GM18508 (cell line): ENCODE measurements around the gene SPATS1.

Experiments used
- ATAC-seq: cut with Tn5 transposase; IDR thresholded peaks from one replicate; pipeline ENCODE4 v1.9.1; 2021; ENCODE audit warnings: moderate number of reproducible peaks; ENCODE audit not compliant: insufficient read depth, unreplicated experiment

Gene SPATS1

DNA sequence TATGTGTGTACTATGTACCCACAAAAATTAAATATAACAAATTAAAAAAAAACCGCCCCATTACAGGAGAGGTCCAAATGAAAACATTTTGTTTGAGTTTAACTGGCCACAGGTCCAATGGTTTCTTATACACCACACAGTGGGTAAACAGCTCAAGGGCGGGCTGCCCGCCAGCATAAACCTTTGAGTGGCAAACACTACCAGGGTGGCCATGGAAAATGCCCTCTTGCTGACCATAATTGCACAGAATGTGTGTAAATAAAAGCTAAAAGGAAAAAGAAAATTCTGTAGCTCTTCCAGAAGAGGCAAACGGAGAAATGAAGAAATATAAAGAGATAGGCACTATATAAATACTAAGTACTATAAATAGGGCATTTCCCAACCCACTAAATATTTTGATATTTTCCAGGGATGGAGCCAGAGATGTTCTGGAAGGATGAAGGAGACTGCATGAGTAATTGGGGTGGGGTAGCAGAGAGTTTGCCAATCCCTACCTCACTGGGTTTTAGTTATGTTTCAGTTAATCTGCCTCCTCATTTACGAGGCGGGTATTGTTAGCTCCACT, 44.0 kb downstream of the SPATS1 start:
- ATAC-seq = no peak

DNA sequence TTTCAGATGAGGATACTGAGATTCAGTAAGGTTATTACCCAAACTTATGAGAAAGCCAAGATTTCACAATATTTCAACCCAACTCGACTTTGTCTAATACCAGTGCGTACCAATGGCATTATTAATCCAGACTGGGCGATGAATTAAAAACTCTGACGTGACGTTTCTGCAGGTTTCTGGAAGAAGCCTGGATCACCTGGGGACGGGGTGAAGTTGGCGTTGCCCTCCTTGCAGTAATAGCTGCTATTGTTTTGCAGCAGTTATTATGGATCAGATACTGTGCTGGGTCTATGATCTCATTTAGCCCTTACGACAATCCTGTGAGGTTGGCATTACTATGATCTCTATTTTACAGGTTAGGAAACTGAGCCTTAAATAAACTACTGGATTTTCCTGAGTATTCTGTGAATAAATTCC, 44.5 kb downstream of the SPATS1 start:
- peak; percentile 19 for ATAC-seq

DNA sequence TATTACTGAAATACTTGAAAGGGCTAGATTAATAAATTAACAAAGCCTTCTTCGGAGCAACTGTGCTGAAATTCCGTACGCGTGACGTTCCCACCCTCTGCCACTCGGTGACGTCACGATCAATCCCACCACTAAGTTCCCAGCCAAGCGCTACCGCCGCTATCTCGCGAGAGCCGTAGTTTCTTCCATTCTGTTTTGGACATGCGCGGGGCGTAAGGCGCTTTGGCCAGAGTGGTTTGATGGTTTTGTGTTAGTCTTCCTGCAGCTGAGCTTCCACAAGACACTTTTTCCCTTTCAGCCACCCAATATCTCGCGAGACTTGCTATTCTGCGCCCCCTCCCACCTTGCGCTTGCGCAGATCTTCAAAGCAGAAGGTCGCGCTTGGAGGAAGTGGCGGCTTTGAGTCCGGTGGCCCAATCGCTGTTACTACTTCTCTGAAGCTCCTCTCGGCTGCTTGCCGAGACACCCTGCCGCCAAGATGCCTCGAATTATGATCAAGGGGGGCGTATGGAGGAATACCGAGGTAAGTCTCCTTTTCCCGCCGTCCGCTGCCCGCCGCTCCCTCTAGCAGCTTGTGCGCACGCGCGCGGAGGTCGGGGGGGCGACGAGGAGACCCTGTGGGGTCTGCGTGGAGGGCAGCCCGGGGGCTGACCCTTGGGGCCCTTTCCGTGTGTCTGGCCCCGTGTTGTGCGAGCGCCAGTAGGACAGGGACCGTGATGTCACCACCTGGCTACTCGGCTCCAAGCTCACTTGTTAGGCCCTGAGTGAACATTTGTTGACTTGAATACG, 45.1 kb downstream of the SPATS1 start, which contains the start of gene CDC5L:
TSS of gene CDC5L (plus strand) at position 361 of the 789 bp plus-strand sequence. CDS start at position 479, 118 bp downstream.
- ATAC-seq = peak; percentile 51

DNA sequence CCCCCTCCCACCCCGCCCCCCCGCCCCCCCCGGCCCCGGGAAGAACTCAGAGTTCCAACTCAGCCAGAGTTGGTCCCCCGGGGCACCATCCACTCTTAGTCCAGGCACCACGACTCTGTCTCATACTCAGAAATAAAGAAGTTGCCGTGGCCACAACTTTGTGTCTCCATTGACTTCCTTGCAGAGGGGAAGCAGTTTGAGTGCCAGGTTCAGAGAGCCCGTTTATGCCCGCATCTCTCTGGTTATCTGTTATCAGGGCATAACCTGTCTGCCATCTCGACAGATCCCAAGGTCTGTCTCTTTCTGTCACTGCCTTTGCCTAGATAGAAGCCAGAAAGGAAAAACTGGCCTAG, 45.7 kb downstream of the SPATS1 start:
- ATAC-seq = no peak

DNA sequence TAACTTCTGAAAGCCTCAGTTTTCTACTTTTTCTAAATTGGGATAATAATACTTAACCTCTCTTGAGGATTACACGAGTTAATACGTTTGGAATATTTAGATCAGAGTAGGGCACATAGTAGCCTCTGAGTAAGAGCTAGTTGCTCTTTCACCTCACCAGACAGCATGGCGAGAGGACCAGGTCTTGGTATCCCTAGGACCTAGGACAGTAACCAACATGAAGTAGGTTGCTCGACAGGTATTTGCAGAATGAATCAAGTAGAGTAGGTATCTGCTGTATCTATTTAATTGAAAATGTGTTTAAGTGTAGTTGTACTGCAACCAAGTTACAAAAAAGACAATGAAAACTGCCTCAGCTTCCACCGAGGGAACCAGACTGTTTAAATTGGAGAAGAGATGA, 46.4 kb downstream of the SPATS1 start:
- ATAC-seq = no peak

DNA sequence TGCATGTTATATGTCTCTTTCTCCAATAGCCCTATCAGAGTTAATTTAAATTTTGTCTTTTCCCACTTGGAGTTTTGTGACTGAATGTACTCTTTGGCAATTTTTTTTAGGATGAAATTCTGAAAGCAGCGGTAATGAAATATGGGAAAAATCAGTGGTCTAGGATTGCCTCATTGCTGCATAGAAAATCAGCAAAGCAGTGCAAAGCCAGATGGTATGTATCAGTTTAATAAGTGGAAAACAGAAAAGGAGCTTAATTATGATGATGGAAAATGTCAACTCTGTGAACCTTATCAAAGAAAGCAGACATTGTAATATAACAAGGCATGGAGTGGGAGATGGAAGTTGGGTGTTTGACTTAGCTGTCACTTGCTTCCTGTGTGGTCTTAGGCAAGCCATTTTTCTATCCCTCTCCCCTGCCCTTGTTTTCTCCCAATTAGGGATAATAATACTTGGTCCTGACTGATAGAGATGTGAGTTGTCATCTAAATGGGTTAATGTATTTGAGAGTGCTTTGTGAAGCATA, 47.8 kb downstream of the SPATS1 start:
- no peak for ATAC-seq
